G401.6 (cell line): Measurements from ENCODE around the gene ANKRD60.

Experiments
- FAIRE-seq: peaks from 2 replicates; lab custom pipeline; 2012; peaks lifted over from hg19 to GRCh38; lab: Jason Lieb, UNC

The ANKRD60 gene

DNA sequence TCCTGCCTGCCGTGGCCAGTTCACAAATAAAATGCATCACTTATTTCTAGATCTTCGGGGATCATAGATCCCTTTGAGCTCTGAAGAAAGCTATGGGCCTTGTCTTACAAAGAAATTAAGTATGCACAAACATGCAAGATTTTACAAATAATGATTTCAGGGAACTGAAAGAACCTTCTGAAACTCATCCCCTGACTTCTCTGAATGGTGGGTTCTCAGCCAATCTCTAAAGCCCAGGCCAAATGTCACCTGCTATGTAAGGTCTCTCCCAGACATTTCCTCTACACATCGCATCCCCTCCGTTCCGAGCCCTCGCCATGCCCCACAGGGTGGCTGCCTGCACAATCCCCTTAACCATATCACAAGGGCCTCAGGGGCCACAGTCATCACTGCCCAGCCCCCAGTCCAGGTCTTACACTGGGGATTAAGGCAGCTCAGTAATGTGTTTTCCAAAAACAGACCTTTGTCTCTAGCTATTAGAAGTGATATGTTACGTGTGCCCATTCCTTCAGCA, 16.1 kb upstream of the ANKRD60 start:
- FAIRE-seq, result no peak

DNA sequence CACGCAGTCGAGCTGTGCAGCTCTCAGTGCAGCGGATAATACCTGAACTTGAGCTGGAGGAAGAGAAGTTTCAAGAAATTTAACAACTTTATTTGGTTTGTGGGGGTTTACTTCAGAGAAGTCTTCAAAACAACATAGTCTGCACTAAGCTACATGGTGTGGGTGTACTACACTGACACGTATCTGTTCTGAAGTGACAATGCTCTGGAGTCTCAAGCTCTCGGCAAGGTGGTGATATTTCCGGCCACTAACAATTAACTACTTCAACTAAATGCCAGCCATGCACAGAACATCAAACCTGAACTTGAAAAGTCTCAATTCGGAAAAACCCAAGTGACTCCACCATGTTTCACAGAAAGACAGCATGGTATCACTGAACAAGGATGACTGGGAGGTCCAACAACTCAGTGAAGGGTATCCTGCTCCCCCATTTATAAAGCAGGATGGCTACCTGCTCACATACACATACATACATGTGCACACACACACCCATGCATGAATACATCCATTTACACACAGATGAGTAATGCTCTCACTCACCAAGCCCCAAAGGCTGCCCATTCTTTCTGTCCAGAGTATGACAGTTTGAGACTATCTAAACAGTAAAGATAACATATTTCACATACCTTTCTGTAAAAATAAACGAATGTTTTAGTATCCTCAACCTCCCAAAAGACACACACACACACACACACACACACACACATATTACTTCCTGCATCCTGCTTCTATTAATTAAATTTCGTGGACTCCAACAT, 15.4 kb upstream of the ANKRD60 start:
- no peak for FAIRE-seq

DNA sequence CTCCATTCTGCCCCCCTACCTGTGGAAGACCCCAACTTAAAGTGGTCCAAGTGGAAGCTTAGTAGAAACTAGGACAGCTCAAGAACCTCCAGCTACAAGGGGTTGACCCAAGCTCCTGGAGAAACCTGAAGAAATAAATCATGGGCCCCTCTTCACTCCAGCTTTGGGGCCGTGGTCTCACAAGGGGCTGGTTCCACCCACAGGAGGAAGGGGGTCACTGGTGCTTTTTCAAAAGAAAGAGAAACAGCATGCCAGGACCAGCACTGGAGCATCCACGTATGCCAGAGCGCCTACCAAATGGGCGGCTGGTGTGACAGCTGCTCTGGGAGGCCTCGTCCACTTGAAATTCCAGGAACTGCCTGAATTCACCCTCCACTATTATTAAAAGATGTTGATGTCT, 14.4 kb upstream of the ANKRD60 start:
- FAIRE-seq, result no peak

DNA sequence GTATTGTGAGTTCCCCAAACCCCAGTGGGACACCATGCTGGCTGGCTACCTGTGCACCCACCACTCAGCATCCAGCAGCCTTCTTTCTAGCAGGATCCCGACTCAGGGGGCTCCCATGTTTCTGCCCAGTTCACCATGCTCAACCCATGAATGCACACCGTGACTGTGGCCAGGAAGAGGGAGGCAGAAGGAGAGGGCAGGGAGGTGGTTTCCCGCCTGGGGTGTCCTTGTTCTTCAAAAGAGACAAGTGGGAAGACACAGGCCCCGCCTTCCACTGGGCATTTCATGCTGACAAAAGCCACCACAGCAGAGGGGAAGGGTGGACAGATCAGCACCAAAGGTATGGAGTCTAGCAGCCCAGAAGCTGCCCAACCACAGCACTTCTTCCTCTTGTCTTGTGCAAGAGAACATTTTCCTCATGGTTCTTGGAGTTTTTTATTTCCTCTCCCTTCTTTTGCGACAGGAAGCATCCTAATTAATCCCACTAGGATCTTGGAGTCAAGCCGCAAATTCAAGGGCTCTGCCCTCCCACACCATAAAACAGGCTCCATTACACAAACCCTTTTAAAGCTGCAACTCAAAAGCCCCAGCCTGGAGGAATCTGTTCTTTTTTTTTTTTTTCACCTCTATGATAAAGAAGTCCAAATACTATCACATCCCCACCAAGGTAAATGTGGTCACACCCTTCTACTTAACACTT, 13.5 kb upstream of the ANKRD60 start:
- FAIRE-seq, result no peak

DNA sequence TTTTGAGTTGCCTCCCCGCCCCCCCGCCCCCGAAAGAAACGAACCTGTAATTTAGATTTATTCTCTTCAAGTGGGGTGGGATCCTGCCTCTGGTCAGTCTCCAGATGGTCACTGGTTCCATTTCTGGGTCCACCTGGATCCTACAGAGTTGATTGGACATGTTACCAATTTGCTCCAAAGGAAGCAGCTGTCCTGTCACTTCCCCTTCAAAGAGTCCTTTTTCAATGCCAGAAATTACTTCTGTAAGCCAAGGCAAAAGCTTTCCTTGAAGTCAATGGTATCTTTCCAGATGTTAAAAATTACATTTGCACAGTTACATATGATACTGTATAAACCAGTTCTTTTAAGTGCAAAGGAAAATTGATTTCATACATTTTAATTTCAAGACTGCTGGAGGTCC, 12.0 kb upstream of the ANKRD60 start:
- no peak for FAIRE-seq

DNA sequence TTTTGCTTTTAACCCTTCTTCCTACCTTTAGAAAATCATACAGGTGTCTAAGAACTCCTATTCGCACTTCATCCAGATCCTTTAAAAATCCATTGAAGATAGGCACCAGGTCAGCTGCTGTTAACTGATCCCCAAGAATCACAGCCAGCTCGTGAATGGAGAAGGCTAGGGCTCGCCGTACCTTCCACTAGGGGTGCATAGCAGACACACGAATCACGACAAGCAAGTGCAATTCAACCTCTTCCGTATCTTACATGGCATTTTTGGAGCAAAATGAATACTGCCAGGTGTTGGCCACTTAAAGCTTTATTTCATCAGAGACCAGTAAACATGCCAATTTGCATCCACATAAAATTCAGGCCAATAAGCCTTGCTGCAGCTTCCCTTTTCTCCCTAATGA, 10.8 kb upstream of the ANKRD60 start:
- FAIRE-seq, result no peak

DNA sequence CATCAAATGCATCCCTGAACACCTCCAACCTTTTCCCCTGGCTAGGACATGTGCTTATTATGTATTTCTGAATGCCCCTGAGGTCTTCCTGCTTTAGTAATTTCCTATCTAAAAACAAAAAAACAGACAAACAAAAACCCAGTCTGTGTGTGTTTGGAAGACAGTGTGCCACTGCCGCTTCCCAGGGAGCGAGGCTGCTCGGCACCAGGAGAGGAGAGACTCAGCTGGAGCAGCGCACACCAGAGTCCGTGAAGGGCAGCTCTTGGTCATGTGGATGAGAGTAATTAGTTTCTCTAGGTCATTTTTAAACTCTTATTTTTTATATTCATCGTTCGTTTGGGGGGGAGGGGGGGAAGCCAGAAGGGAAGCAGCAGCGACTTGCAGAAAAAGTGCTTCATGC, 10.0 kb upstream of the ANKRD60 start:
- FAIRE-seq, result no peak

DNA sequence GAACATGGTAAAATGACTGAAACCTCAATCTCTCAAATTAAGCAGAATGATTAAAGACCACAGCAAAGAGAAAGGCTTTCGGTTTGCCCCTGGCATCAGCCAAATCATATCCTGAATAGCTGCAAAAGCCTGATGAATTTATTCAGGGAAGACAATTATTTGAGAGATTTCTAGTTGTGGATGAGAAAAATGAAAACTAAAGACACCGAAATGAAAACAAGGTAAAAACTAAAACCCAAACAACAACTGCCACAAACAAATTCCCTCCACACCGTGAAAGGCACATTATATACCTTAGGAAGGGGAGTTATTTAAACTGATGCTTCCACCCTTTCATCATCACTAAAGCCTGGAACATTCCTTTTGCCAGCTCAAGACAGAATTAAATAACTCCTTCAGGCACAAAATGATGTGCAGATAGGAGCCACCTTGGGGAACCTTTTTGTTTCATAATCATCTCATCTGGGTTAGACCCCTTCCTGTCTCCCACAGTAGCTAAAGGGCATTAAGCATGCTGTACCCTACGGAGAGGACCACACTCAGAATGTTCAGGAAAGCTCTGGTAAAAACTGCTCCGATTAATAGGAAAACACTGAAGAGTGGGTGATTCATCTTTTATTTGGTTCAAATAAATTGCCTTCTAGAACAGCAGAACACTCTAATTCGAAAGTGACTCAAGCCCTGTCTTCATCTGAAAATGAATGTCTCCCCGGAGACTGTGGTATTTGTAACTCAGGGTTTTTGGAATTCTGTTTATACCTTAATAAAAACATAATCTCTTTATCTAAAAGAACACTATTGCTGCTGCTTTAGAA, 9.1 kb upstream of the ANKRD60 start:
- no peak for FAIRE-seq

DNA sequence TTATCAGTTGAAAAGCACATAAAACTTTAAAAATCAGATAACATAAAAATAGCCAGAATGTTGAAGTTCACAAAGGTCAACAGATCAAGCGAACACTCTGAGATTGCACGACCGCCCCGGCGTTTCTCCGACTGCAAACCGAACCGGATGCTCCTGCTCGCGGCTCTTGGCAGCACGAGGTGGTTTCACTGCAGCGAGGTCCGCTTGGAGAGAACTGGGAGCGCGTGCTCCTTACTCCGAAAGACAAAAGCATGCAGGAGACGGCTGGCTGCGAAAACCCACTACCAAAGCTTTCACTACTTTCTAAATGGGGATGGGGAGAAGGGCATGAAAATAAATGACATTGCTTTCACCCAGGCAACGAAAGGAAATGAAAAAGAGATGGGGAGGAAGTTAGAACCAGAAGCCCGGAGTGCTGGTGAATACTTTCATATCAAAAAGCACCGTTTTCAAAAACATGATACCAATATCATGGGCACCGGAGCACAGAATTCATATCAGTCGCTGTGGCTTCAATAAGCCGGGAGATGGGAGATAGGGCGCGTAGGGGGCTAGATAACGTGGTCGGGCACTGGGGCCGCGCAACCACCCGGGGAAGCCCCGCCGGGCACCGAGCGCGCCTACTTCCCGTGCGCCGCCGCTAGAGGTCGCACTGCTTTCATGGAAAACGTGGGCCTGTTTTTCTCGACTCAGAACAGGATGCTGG, 8.3 kb upstream of the ANKRD60 start:
- peak; percentile 6 for FAIRE-seq

DNA sequence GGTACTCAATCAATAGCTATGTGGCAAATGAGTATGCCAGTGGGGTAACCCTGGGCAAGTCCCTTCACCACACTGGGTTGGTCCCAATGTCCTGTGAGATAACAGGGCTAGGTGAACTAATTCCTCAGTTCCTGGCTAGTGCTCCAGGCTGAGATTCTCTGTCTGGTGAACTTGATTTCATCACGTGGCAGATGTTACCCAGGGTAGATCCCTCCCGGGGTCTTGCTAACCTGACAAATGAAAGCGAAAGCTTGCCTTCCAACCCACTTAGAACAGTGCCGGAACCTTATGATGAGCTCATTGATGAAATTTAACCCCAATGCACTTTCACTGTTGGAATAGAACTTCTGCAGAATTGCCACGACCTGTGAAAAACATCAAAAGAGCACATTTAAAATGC, 6.6 kb upstream of the ANKRD60 start:
- no peak for FAIRE-seq

DNA sequence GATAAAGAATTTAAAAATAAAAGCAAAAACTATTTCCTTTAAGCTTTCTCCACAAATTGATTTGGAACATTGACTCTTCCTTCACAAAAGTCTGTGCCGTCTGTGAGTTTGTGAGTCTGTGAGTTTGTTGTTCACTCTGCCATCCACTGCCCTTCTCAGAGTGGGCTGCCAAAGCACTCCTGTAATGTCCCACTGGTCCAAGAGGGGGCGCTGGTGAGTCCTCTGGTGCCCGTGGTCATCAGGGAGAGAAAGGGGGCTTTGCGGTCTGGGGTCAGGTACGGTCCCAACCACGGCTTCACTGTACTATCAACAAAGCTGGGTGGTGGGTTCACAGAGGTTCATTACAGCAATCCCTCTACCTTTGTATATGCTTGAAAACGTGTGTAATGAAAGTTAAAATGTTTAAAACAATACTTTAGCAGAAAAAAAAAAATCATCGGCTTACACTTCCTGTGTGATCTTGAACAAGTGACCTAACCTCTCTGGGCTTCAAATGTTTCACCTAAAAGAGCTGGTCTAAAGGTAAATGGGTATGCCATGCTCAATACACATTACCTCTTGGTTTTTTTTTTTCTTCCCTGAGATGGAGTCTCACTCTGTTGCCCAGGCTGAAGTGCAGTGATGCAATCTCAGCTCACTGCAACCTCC, 5.6 kb upstream of the ANKRD60 start:
- no peak for FAIRE-seq

DNA sequence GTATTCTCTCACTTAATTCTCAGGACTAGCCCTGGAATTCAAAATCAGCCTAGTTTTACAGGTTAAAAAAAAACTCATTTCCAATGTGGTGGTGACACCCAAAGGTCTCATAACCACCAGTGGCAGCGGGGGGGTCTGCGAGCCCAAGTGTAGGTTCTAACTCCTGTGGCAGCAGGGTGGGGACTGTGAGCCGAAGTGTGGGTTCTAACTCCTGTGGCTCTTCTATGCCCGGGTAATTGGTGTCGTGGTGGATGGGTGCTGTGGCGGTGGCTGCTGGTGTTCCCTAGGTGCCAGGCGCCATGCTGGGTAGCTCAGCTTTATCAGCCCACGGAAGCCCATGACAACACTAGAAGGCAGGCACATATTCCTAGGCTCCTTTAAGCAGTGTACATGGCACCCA, 4.9 kb upstream of the ANKRD60 start:
- FAIRE-seq, result no peak

DNA sequence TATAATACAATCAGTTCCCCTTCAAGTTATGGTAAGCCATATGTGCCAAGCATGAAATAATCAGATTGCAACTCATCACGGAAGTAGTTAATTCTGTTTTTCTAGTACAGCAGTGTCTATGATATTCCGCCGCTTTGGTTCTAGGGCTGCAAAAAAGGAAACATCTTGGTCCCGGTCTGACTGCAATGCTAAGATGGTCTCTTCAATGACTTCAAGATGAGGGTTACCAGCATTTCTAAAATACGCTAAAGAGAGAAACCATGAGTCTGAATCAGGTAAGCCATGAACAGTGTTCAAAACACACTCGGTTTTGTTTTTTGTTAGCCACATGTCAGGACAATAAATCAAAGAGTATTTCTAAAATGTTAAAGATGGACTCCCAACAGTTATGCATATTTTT, 3.2 kb upstream of the ANKRD60 start:
- peak; percentile 19 for FAIRE-seq

DNA sequence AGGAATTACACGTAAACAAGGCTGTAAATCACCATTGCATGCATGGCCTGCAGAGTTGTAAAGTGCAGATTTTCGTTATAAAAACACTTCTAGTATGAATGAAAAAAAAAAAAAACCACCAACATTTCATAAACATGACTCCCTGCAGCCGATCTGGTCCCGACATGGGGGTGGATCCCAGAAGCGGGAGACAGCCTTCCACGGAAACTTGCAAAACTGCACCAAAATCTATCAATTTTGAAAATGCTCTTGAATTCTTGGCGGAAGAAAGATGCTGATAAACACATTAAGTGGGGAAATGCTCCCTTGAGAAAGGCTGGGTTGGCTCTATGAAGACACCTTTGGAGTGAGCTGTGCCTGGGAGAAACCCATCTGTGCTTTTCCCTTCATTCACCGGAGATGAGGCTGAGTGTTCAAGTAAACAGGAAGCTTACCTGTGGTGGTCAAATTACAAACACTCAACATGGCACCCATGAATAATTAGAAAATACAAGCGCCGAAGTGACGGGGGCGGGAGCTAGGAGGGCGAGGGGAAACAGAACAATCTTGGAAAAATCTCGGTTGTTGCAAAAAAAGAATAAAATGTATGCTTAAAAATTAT, 845 bp upstream of the ANKRD60 start:
- FAIRE-seq, result no peak

DNA sequence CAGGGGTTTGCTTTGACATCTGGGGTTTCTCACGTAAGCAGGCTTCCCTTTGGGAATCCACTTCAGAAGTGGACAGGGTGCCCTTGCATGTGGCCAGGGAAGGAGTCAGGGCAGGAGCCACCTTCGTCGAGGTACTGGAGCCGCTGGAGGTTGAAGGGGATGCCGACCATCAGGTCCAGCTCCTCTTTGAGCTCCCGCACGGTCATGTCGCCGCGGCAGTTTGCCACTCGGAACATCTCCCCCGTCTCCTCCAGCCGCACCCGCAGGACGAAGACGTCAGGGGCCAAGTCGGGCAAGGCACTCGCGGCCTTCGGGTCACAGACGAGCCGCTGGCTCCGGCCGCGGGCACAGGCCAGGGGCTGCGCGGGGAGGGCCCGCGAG, 360 bp downstream of the ANKRD60 start:
- FAIRE-seq, result no peak

DNA sequence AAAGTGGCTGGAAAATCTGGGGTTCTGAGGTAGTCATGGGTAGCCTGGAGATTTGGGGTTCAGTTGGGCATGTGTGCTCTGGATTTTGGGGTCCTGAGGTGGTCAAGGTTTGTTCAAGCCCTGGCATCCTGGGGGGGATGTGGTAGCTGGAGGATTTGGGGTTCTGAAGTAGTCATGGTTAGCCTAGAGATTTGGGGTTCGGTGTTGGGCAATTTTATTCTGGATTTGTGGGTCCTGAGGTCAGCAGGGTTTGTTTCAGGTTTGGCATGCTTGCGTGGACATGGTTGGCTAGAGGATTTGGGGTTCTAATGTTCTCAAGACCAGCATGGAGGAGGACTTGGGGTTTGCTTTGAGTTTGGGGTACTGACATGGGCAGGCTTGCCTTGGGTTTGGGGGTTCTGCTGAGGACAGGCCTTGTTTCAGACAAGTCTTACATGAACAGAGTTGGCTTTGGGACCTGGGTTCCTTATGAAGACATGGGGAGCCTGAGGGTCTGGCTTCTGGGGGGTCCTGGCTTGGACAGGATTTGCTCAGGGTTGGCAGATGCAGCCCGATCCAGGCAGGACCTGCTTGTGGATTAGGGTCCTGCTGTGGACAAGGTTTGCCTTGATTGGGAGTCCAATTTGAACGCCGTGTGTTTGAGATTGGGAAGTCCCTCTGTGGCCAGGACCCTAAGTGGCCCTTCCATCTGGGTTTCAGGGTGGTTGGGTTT, 906 bp downstream of the ANKRD60 start:
- no peak for FAIRE-seq

DNA sequence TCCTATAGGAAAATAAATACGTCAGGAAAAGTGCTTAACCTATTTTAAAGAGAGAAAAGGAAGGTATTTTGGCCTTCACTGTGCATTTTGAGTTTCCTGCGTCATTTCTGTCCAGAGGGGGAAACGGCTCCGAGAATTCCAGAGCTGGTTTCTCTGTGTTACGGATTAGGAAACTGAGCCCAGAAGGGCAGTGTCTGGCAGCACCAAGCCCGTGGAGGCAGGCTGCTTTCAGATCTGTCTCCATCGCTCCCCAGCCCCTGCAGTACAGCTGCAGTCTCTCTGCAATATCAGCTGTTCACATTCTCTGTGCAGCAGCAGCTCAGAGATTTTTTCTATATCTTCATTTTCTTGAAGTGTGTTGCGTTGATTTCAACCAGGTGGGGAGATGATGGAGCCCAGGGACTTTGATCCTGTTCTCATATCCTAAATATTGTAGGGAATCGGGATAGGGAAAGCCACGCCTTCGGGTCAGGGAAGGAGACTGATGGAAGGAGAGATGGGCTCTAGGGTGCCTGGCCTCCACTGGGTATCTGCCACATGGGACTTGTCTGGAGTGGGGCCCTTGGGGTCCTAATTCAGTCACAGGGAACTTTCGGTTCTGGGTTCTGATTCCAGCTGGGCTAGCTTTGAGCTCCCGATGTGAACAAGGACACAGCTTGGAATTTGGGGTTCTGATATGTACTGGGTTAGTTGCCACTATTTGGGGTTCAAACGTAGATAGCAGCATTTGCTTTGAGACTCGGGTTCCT, 2.8 kb downstream of the ANKRD60 start:
- no peak for FAIRE-seq

DNA sequence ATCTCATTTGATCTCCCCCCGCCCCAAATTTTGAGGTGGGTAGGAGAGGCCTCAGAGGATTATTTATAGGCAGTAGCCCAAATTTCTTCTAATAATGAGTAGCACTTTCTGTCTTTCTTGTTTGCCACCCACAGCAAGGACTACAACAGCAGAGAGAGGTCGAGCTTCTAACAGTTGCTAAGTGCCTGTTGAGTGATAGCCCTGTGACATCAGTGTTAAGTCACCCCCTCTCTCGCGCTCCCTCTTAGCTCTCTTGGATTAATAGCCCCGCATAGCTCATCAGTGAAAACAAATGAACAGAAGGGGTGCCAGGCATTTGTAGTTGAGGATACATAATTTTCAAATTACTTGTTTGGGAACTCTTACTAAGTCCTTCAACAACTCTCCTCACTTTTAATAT, 3.5 kb downstream of the ANKRD60 start:
- no peak for FAIRE-seq

DNA sequence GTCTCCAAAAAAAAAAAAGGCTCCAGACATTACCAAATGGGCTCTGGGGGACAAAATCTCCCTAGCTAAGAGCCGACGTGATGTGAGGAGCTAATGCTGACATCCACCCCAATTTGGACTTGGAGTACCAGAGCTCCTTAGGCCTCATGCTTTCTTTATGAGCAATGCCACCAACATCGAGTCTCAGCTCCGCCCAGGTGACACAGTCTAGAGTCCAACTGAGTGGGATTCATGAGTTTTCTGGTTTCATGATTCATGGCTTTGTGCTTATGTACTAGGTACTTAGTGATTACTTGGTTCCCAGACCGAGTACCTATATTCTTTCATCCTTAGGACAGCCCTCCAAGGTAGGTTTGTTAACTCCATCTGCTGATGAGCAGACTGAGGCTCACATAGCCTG, 4.4 kb downstream of the ANKRD60 start:
- no peak for FAIRE-seq

DNA sequence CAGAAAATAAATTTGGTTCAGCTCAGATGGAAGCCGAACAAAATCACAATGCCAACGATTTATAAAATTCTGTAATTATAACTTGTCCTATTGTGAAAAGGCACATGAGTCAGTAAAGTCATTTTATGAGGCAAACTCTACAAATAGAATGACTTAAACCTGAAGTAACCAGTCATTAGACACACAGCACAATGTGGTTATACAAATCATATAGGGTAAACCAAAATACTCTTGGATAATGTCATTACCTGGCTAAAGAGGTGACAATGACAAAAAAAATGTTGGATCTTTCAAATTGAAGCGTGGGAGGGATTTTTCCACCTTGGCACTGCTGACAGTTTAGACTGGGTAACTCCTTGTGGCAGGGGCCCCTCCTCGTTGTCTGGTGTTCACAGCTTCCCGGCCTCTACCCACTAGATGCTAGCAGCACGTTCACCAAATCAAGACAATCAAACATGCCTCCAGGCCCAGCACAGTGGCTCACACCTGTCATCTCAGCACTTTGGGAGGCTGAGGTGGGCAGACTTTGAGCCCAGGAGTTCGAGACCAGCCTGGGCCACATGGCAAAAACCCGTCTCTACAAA, 5.0 kb downstream of the ANKRD60 start:
- no peak for FAIRE-seq
